ENCODE measurements around the gene SERPINA5. TPM values are rescaled to one million over a fixed set of nuclear protein-coding genes. Genes with fewer than 3 reads are reported as not detected.

Gene SERPINA5
- polyA plus RNA-seq, 1 of the 3 experiments (the other 2 are of a cell fraction): 0.08 TPM

DNA sequence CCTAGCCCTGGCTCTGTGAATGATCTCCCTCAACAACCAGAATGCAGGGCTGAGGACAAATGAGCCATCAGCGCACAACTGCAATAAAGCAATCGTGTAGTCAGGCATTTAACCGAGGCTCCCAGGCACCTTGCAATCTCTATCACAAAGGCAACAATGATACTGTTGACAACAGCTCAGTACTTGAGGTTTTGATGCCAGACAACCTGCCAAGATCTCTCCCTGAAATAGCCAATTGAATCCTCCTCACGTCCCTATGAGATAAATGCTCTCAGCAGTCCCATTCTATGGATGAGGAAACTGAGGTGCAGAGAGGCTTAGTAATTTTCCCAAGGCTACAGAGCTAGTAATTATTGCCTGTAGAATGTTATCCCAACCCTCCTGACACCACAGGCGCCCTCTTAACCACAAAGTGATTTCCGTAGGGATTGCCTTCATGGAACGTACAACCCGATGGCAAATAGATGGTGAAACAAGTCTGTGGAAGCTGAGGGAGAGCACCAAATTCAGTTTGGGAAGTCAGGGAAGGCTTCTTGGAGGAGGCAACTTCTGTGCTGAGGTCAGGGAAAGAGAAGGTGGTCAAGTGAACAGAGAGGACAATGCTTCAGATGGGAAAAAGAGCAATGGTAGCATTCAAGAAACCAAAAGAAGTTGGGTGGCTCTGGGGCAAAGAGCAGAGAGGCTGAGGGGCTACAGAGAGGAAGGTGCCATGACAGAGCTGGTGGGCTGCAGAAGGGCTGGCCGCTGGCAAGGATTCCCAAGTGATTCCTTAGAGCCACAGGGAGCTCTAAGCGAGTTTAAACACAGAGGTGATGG, 43.5 kb downstream of the SERPINA5 start:
- H4K20me1 ChIP-seq (ENCODE audit: insufficient read depth): no peaks in the 10 kb centered on the region
- ChIA-PET CTCF (interaction anchor here (1.6 kb wide), 1 partner anchor 14 kb away, joined by 4 read pairs; no protein-coding TSS in a partner anchor), POLR2A (no interaction called here)
- H3K9me3 ChIP-seq: no peaks in the 10 kb centered on the region
- H2AFZ ChIP-seq (ENCODE audit: low read depth): no peak overlapping the region
- WGBS (ENCODE audit: low lambda C conversion rate): 53% methylated on average over 10 of the region's 10 CpGs
- no peaks in the 10 kb centered on the region for H3K9me2 ChIP-seq
- H3K27ac ChIP-seq (ENCODE audit: low read depth in 2 of 2, low read length in 1 of 2): no peak overlapping the region
- H3K4me2 ChIP-seq: no peak overlapping the region
- H3K4me3 ChIP-seq (ENCODE audit: low read depth in 2 of 2, low read length in 1 of 2): no peak overlapping the region
- no peaks in the 10 kb centered on the region for H3K36me3 ChIP-seq (replicated peaks in 1 of 2; ENCODE audit: control insufficient read depth in 1 of 2, insufficient read depth in 2 of 2, low read length in 1 of 2)
- no peaks in the 10 kb centered on the region for H3K27me3 ChIP-seq (ENCODE audit: insufficient read depth)
- no peak overlapping the region for H3K9ac ChIP-seq
- TF ChIP-seq RCOR1 (IDR thresholded peaks at IDR 0.05; ENCODE audit: low read length) (no peak), CHD2 (IDR thresholded peaks at IDR 0.05; ENCODE audit: low read length, partially characterized antibody) (no peak), NFIC (IDR thresholded peaks at IDR 0.05; ENCODE audit: borderline replicate concordance) (no peak), USF2 (IDR thresholded peaks at IDR 0.05; ENCODE audit: borderline replicate concordance, low read depth, low read length) (no peak), YY1 (IDR thresholded peaks at IDR 0.05; ENCODE audit: low read depth) (no peak), JUND (IDR thresholded peaks at IDR 0.05) (no peak), TAF1 (IDR thresholded peaks at IDR 0.05; ENCODE audit: borderline replicate concordance, low read depth, low read length) (no peak), TCF12 (IDR thresholded peaks at IDR 0.05) (no peak), ELF1 (IDR thresholded peaks at IDR 0.05) (no peak), REST (IDR thresholded peaks at IDR 0.05; ENCODE audit: low read depth, low read length) (no peak), EP300 (IDR thresholded peaks at IDR 0.05; ENCODE audit: borderline replicate concordance in 1 of 2, low read depth in 1 of 2, low read length in 1 of 2) (no peak), RFX5 (IDR thresholded peaks at IDR 0.05; ENCODE audit: low read length) (no peak), MXI1 (IDR thresholded peaks at IDR 0.05; ENCODE audit: low read depth, low read length) (no peak), FOSL2 (IDR thresholded peaks at IDR 0.05; ENCODE audit: borderline replicate concordance, low read depth) (no peak), GATA2 (CRISPR knock-in tag; IDR thresholded peaks at IDR 0.05) (no peak), FOXJ3 (CRISPR knock-in tag; IDR thresholded peaks at IDR 0.05) (no peak)
- TF ChIP-seq, protein P1, sequence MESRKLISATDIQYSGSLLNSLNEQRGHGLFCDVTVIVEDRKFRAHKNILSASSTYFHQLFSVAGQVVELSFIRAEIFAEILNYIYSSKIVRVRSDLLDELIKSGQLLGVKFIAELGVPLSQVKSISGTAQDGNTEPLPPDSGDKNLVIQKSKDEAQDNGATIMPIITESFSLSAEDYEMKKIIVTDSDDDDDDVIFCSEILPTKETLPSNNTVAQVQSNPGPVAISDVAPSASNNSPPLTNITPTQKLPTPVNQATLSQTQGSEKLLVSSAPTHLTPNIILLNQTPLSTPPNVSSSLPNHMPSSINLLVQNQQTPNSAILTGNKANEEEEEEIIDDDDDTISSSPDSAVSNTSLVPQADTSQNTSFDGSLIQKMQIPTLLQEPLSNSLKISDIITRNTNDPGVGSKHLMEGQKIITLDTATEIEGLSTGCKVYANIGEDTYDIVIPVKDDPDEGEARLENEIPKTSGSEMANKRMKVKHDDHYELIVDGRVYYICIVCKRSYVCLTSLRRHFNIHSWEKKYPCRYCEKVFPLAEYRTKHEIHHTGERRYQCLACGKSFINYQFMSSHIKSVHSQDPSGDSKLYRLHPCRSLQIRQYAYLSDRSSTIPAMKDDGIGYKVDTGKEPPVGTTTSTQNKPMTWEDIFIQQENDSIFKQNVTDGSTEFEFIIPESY (IDR thresholded peaks at IDR 0.05; ENCODE audit: borderline replicate concordance, low read depth): no peak
- no peaks in the 10 kb centered on the region for H3K79me2 ChIP-seq (ENCODE audit: insufficient read depth)
- DNase-seq: no peak
- no peaks in the 10 kb centered on the region for H3F3A ChIP-seq (replicated peaks; ENCODE audit: insufficient read depth)
- no peaks in the 10 kb centered on the region for H3K4me1 ChIP-seq (ENCODE audit: control insufficient read depth in 1 of 2, insufficient read depth in 2 of 2, low read depth in 1 of 2, low read length in 1 of 2)

Measured in SK-N-SH (cell line).